Lung microvascular endothelial cell (primary cell): ENCODE data around the gene DFFA. TPM values are rescaled to one million over a fixed set of nuclear protein-coding genes. Genes with fewer than 3 reads are reported as not detected.
"Not testable (repeated sequence)": the region's sequence is repeated elsewhere in the genome, so short reads cannot be mapped to it uniquely, and the experiment has no call there.

ENCODE experiments used
- DNase-seq, 2 donors: peaks; one replicate each; pipeline versions ENCODE4 v3.0.0 to v3.0.0-alpha.2; 2010; ENCODE audit warnings: low read depth in 2 of 2
- total RNA-seq: library from RNA; depleted of rRNA; stranded (reverse); fragments of >200 nt; gene quantifications from 2 replicates; pipeline ENCODE4 v1.2.1, GENCODE V29; 2014

DFFA gene
- total RNA-seq, 1 donor from 2014 or later = 35.7 TPM

GRCh38 chr1:10430216-10431069 is 41.9 kb downstream of the DFFA start, which contains the start of gene CENPS:
TSS of gene CENPS (plus strand) at chr1:10430433. CDS start at chr1:10430518, 85 bp downstream.
- peak; percentile 87 to 90 for DNase-seq

DNA sequence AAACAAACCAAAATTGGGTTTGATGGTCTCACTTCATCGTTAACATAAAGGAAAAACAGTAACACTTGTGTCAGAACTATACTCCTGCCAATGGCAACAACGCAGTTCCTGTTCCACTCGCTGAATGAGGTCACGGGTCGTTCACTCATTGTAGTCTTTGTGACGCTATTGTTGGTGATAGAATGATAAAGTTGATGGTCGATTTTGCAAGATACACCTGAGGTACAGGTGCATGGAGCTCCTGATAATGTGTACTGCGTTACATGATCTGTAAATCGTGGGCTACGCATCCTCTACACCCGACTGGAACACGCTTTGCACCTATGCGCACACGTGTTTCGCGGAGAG is 42.5 kb downstream of the DFFA start:
- peak; percentile 73 to 96 for DNase-seq

GRCh38 chr1:10428984-10429383 is 43.3 kb downstream of the DFFA start:
- DNase-seq = no peak

- not testable (repeated sequence) for DNase-seq
Observed at GRCh38 chr1:10426535-10426848, 45.8 kb downstream of the DFFA start.

DNA sequence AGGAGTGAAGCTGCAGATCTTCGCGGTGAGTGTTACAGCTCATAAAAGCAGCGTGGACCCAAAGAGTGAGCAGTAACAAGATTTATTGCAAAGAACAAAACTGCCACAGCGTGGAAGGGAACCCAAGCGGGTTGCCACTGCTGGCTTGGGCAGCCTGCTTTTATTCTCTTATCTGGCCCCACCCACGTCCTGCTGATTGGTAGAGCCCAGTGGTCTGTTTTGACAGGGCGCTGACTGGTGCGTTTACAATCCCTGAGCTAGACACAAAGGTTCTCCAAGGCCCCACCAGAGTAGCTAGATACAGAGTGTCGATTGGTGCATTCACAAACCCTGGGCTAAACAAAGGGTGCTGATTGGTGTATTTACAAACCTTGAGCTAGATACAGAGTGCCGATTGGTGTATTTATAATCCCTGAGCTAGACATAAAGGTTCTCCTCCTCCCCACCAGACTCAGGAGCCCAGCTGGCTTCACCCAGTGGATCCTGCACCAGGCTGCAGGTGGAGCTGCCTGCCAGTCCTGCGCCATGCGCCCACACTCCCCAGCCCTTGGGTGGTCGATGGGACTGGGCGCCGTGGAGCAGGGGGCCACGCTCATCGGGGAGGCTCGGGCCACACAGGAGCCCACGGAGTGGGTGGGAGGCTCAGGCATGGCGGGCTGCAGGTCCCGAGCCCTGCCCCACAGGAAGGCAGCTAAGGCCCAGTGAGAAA is 46.3 kb downstream of the DFFA start:
- not testable (repeated sequence) for DNase-seq

DNA sequence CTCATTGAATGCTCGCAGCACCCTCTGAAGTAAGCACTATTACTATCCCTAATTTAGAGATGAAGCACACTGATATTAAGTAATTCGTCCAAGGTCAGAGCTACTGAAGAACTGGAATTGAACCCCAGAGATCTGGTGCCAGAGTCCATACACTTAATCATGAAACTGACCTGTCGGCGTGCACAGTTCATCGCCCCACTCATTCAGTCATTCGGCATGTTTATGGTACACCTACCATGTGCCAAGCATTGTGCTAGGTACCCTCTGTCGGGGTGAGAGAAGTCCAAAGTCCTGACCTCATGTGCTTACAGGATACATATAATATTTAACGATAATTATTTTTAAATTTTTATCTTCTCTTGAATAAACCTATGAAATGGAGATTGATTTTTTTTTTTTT is 47.7 kb downstream of the DFFA start:
- DNase-seq = no peak

DNA sequence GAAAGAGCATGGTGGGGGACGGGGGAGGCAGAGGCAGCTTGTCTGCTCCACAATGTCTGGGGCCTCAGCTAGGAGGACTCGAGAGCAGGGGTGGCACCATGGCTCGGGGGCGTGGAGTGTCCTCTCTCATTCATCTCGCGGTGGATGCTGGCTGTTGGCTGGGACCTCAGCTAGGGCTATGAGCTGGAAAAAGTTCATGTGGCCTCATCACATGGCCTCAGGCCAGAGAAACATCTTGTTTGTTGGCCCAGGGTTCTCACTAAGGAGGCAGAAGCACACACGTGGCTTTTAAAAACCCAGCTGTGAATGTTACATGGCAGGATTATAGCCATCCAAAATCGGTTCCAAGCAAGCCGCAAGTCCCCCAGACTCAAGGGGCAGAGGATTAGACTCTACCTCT is 48.3 kb downstream of the DFFA start:
- DNase-seq = no peak

GRCh38 chr1:10421637-10422036 is 50.7 kb downstream of the DFFA start:
- no peak for DNase-seq

- DNase-seq = no peak
Observed at GRCh38 chr1:10419351-10419750, 53.0 kb downstream of the DFFA start.

- not testable (repeated sequence) for DNase-seq
Observed at GRCh38 chr1:10418741-10419140, 53.6 kb downstream of the DFFA start.

GRCh38 chr1:10415967-10416366 is 56.4 kb downstream of the DFFA start:
- not testable (repeated sequence) for DNase-seq

- DNase-seq = peak; percentile 25 to 97
Observed at GRCh38 chr1:10415211-10415930, 57.0 kb downstream of the DFFA start.

DNA sequence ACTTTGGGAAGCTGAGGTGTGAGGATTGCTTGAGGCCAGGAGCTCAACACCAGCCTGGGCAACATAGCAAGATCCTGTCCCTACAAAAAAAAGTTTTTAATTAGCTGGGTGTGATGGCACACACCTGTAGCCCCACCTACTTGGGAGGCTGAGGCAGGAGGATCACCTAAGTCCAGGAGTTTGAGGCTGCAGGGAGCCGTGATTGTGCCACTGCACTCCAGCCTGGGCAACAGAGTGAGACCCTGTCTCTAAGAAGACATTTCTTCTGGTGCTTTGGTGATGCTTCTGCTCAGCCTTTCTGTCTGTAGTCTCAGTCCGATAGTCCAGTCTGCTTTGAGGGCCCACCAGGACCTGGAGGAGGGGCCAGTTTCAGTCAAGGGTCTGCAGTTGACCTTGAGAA is 65.1 kb downstream of the DFFA start:
- no peak for DNase-seq

Other genes with a start within 250 kb of the DFFA start
- 50.6 and 93.7 TPM in 2 replicates for gene PGD, start 73.5 kb downstream of the DFFA start, total RNA-seq
- gene CENPS, start 42.1 kb downstream of the DFFA start, total RNA-seq = 5.2 and 6.3 TPM in 2 replicates
- gene CORT, start 22.5 kb downstream of the DFFA start, total RNA-seq = 0.20 and 0.22 TPM in 2 replicates
- gene PEX14, start 2.4 kb upstream of the DFFA start, total RNA-seq = 7.7 and 8.5 TPM in 2 replicates